HG02798 (cell line): ENCODE results near the gene ULK2.
A peak's percentile ranks its signal among the peaks of the same experiment; 100 is the strongest.
"Not testable (repeated sequence)": the region's sequence is repeated elsewhere in the genome, so short reads cannot be mapped to it uniquely, and the experiment has no call there.

ENCODE experiments used
- ATAC-seq: cut with Tn5 transposase; IDR thresholded peaks from one replicate; pipeline ENCODE4 v1.9.1; 2021; ENCODE audit warnings: mild to moderate bottlenecking; ENCODE audit not compliant: unreplicated experiment, poor library complexity

ULK2 gene

GRCh38 chr17:19769946-19770652 is 97.6 kb downstream of the ULK2 start:
- ATAC-seq: no peak

GRCh38 chr17:19768046-19768782 is 99.5 kb downstream of the ULK2 start:
- no peak for ATAC-seq

- peak; percentile 74 for ATAC-seq
Measured at GRCh38 chr17:19766421-19767270, 101.1 kb downstream of the ULK2 start.

GRCh38 chr17:19766016-19766415 is 101.7 kb downstream of the ULK2 start:
- no peak for ATAC-seq

- not testable (repeated sequence) for ATAC-seq
Measured at GRCh38 chr17:19763991-19764390, 103.7 kb downstream of the ULK2 start.

- no peak for ATAC-seq
Measured at GRCh38 chr17:19763416-19763815, 104.3 kb downstream of the ULK2 start.

- ATAC-seq: no peak
Measured at GRCh38 chr17:19762515-19762961, 105.2 kb downstream of the ULK2 start.

GRCh38 chr17:19760746-19761145 is 107.0 kb downstream of the ULK2 start:
- ATAC-seq: no peak

GRCh38 chr17:19759568-19760549 is 107.9 kb downstream of the ULK2 start:
- ATAC-seq: no peak

GRCh38 chr17:19757536-19758180 is 110.1 kb downstream of the ULK2 start:
- no peak for ATAC-seq

GRCh38 chr17:19756546-19756945 is 111.2 kb downstream of the ULK2 start:
- no peak for ATAC-seq

GRCh38 chr17:19755821-19756510 is 111.8 kb downstream of the ULK2 start:
- ATAC-seq: peak; percentile 48

GRCh38 chr17:19755392-19755791 is 112.3 kb downstream of the ULK2 start:
- ATAC-seq: no peak

GRCh38 chr17:19753661-19754463 is 113.9 kb downstream of the ULK2 start:
- ATAC-seq: no peak

- no peak for ATAC-seq
Measured at GRCh38 chr17:19753051-19753509, 114.7 kb downstream of the ULK2 start.

GRCh38 chr17:19752216-19753050 is 115.3 kb downstream of the ULK2 start:
- ATAC-seq: no peak

GRCh38 chr17:19750835-19751234 is 116.9 kb downstream of the ULK2 start:
- ATAC-seq: no peak
